Esophagus squamous epithelium (tissue), 4 donors: ENCODE data around the gene PRDM4.

Experiments used
- CTCF ChIP-seq, 6 experiments: fragments of 450-650 bp in 4 of 6; fragments of 200-600 bp in 2 of 6; sonication (generic) in 2 of 6; IDR thresholded peaks; one replicate each; pipeline ENCODE4 v1.5.1; 2016 to 2019; ENCODE audit warnings: antibody characterized with exemption in 6 of 6, mild to moderate bottlenecking in 4 of 6, moderate library complexity in 4 of 6
- POLR2A ChIP-seq, 4 donors: fragments of 450-650 bp; IDR thresholded peaks; one replicate each; pipeline ENCODE4 v1.6.1; 2017; ENCODE audit warnings: antibody characterized with exemption in 4 of 4, mild to moderate bottlenecking in 4 of 4, moderate library complexity in 3 of 4

GRCh38 chr12:107807471-107808150, 46.7 kb upstream of the PRDM4 start:
- TF ChIP-seq CTCF (IDR thresholded peaks at IDR 0.05) (no peak), POLR2A (IDR thresholded peaks at IDR 0.05) (no peak)
